D721Med (cell line): ENCODE results near the gene KCNAB1.
"Not testable (repeated sequence)": the region's sequence is repeated elsewhere in the genome, so short reads cannot be mapped to it uniquely, and the experiment has no call there.

Experiments used
- DNase-seq: peaks from one replicate; pipeline ENCODE4 v3.0.0; 2011; ENCODE audit warnings: low spot score; ENCODE audit not compliant: insufficient read length
- FAIRE-seq: peaks from 2 replicates; lab custom pipeline; 2011; peaks lifted over from hg19 to GRCh38; lab: Jason Lieb, UNC
- TF ChIP-seq, protein P1 (sequence below): IDR thresholded peaks from 2 replicates; pipeline ENCODE4 v1.5.1; 2012; ENCODE audit warnings: mild to moderate bottlenecking, control low read depth; ENCODE audit not compliant: insufficient read depth; ENCODE audit errors: missing control alignments

Gene KCNAB1

DNA sequence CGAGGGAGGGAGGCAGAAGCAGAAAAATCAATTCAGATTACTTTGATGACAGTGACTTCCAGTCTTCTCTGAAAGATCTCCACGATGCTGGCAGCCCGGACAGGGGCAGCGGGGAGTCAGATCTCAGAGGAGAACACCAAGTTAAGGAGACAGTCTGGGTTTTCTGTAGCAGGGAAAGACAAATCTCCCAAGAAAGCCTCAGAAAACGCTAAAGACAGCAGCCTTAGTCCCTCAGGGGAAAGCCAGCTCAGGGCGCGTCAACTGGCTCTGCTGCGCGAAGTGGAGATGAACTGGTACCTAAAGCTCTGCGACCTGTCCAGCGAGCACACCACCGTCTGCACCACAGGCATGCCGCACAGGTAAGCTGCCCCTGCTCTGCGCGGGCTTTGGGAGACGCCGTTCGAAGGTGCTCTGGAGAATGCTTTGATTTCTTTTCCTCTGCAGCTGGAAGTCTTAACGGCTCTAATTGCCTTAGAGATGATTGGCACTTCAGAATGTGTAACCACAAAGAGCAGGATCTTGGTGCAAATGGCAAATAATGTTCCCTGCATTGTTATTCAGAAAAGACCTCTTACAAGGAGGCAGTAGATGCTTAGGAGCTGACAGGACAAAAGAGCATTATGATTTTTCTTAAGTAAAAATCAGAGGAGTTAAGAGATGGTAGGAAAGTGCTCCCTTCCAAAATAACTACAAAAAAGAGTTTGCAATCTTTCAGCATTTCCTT lies at the start of gene KCNAB1:
TSS of gene KCNAB1 (plus strand) at position 51 of the 724 bp plus-strand sequence.
- DNase-seq: no peak
- FAIRE-seq: no peak
- TF ChIP-seq, protein P1, sequence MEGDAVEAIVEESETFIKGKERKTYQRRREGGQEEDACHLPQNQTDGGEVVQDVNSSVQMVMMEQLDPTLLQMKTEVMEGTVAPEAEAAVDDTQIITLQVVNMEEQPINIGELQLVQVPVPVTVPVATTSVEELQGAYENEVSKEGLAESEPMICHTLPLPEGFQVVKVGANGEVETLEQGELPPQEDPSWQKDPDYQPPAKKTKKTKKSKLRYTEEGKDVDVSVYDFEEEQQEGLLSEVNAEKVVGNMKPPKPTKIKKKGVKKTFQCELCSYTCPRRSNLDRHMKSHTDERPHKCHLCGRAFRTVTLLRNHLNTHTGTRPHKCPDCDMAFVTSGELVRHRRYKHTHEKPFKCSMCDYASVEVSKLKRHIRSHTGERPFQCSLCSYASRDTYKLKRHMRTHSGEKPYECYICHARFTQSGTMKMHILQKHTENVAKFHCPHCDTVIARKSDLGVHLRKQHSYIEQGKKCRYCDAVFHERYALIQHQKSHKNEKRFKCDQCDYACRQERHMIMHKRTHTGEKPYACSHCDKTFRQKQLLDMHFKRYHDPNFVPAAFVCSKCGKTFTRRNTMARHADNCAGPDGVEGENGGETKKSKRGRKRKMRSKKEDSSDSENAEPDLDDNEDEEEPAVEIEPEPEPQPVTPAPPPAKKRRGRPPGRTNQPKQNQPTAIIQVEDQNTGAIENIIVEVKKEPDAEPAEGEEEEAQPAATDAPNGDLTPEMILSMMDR: no peak

- TF ChIP-seq, protein P1: no peak
- no peak for FAIRE-seq
- DNase-seq: no peak
Measured at GRCh38 chr3:156071031-156071430, 49.3 kb upstream of the KCNAB1 start.

DNA sequence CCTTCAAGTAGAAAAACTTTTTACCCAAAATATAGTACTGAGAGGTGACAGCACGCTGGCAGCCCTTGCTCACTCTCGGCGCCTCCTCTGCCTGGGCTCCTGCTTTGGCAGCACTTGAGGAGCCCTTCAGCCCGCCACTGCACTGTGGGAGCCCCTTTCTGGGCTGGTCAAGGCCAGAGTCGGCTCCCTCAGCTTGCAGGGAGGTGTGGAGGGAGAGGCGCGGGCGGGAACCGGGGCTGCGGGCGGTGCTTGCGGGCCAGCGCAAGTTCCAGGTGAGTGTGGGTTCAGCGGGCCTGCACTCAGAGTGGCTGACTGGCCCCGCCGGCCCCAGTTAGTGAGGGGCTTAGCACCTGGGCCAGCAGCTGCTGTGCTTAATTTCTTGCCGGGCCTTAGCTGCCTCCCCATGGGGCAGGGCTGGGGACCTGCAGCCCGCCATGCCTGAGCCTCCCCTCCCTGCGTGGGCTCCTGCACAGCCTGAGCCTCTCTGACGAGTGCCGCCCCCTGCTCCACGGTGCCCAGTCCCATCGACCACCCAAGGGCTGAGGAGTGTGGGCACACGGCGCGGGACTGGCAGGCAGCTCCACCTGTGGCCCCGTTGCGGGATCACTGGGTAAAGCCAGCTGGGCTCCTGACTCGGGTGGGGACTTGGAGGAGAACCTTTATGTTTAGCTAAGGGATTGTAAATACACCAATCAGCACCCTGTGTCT lies 47.3 kb upstream of the KCNAB1 start:
- not testable (repeated sequence) for FAIRE-seq, DNase-seq

GRCh38 chr3:156090126-156090525 lies 30.3 kb upstream of the KCNAB1 start:
- DNase-seq: no peak
- FAIRE-seq: no peak
- TF ChIP-seq, protein P1: no peak

- DNase-seq: no peak
- no peak for FAIRE-seq
- TF ChIP-seq, protein P1: no peak
Measured at GRCh38 chr3:156093964-156094363, 26.4 kb upstream of the KCNAB1 start.

- FAIRE-seq (no peak), DNase-seq (no peak)
- TF ChIP-seq, protein P1: no peak
Measured at GRCh38 chr3:156094391-156094790, 26.0 kb upstream of the KCNAB1 start.

- FAIRE-seq, DNase-seq: not testable (repeated sequence)
Measured at GRCh38 chr3:156095652-156096051, 24.7 kb upstream of the KCNAB1 start.

DNA sequence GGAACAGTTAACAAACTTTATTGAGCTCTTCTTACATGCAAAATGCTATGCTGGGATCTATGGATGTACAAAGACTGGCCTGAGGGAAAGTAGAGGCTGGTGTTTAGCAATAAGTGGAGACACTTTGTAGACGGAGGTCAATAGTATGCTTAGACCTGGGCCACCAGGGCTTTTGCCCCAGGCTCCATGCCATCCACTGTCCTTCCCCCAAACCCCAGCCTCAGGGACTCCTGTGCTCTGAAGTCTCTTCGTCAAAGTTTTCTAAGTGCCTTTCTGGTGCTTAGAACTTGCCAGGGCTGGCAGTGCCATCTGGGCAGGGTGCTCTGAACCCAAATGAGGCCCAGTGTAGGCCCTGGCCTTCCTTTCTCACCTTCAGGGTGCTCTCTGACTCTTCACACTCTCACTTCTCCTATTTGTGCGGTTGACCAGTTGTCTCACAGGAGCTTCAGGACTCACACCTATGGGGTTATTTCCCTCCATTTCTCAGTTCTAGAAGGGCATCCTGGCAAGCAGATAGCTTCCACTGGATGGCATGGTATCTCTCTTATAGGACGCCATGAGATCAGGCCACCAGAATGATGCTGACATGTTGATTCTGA lies 21.8 kb upstream of the KCNAB1 start:
- FAIRE-seq: no peak
- no peak for DNase-seq

DNA sequence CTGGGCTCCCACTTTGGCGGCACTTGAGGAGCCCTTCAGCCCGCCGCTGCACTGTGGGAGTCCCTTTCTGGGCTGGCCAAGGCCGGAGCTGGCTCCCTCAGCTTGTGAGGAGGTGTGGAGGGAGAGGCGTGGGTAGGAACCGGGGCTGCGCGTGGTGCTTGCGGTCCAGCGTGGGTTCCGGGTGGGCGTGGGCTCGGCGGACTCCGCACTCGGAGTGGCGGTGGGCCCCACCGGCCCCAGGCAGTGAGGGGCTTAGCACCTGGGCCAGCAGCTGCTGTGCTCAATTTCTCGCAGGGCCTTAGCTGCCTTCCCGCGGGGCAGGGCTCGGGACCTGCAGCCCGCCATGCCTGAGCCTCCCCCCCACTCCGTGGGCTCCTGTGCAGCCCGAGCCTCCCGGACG lies 21.0 kb upstream of the KCNAB1 start:
- not testable (repeated sequence) for FAIRE-seq, DNase-seq

More for the DNA sequence above, 21.8 kb upstream of the KCNAB1 start:
- TF ChIP-seq, protein P1: no peak

- DNase-seq, FAIRE-seq: not testable (repeated sequence)
Measured at GRCh38 chr3:156099984-156100383, 20.4 kb upstream of the KCNAB1 start.
